HepG2 (cell line): ENCODE results near the gene TMEM151A. TPM values are rescaled to one million over a fixed set of nuclear protein-coding genes. Genes with fewer than 3 reads are reported as not detected.

Experiments used
- ARNT2 ChIP-seq: sonication (generic); formaldehyde crosslinking; IDR thresholded peaks from 2 replicates; pipeline ENCODE4 v1.8.0; 2022; ENCODE audit warnings: mild to moderate bottlenecking, low read depth, missing genetic modification reagents, moderate library complexity
- EZH2 ChIP-seq: conservative IDR thresholded peaks from 2 replicates; pipeline ENCODE4 v1.6.1; 2012; ENCODE audit warnings: mild to moderate bottlenecking, low read depth, low read length, moderate library complexity
- HIVEP1 ChIP-seq: sonication (generic); formaldehyde crosslinking; IDR thresholded peaks from 2 replicates; pipeline ENCODE4 v1.4.0; 2020; ENCODE audit warnings: mild to moderate bottlenecking, missing genetic modification reagents
- HMG20B ChIP-seq: conservative IDR thresholded peaks from 2 replicates; pipeline ENCODE4 v1.6.1; 2016; ENCODE audit warnings: missing genetic modification reagents, missing compliant biosample characterization
- HNF4A ChIP-seq: sonication (generic); formaldehyde crosslinking; IDR thresholded peaks from 2 replicates; pipeline ENCODE4 v1.4.0; 2020; ENCODE audit warnings: missing genetic modification reagents
- HOXA9 ChIP-seq: sonication (generic); formaldehyde crosslinking; IDR thresholded peaks from 2 replicates; pipeline ENCODE4 v1.8.1; 2022; ENCODE audit warnings: missing genetic modification reagents, mild to moderate bottlenecking, moderate library complexity, borderline replicate concordance
- KDM2A ChIP-seq: sonication (generic); formaldehyde crosslinking; IDR thresholded peaks from 2 replicates; pipeline ENCODE4 v1.4.0; 2020; ENCODE audit warnings: low read depth, missing genetic modification reagents, borderline replicate concordance
- MLLT10 ChIP-seq: sonication (generic); formaldehyde crosslinking; IDR thresholded peaks from 2 replicates; pipeline ENCODE4 v1.4.0; 2020; ENCODE audit warnings: missing genetic modification reagents
- NR2F1 ChIP-seq, 2 experiments: fragments of 450-650 bp in 1 of 2; formaldehyde crosslinking in 1 of 2; IDR thresholded peaks; 2 replicates each; pipeline versions ENCODE4 v1.5.0 to v1.6.1; 2016 to 2020; ENCODE audit warnings: mild to moderate bottlenecking in 1 of 2, missing compliant biosample characterization in 1 of 2, missing genetic modification reagents in 1 of 2, moderate library complexity in 1 of 2
- RBFOX2 ChIP-seq: fragments of 200-400 bp; formaldehyde crosslinking; IDR thresholded peaks from 2 replicates; pipeline ENCODE4 v1.6.1; 2017; ENCODE audit warnings: low read depth, mild to moderate bottlenecking, low read length
- SOX13 ChIP-seq, 3 experiments: fragments of 450-650 bp in 1 of 3; sonication (generic) in 1 of 3; formaldehyde crosslinking in 1 of 3; IDR thresholded peaks in 2 of 3; conservative IDR thresholded peaks in 1 of 3; 2 replicates each; pipeline versions ENCODE4 v1.5.0 to v1.6.1; 2016 to 2020; ENCODE audit warnings: antibody characterized with exemption in 1 of 3, mild to moderate bottlenecking in 1 of 3, missing compliant biosample characterization in 1 of 3, missing genetic modification reagents in 1 of 3, moderate library complexity in 1 of 3
- SP4 ChIP-seq: sonication (generic); formaldehyde crosslinking; IDR thresholded peaks from 2 replicates; pipeline ENCODE4 v1.8.1; 2023; ENCODE audit warnings: mild to moderate bottlenecking, missing genetic modification reagents
- TCF7 ChIP-seq: sonication (generic); IDR thresholded peaks from 2 replicates; pipeline ENCODE4 v1.6.1; 2016; ENCODE audit warnings: antibody characterized with exemption, low read depth
- ZNF296 ChIP-seq: sonication (generic); formaldehyde crosslinking; conservative IDR thresholded peaks from 2 replicates; pipeline ENCODE4 v1.5.0; 2020; ENCODE audit warnings: mild to moderate bottlenecking, missing genetic modification reagents
- ZNF383 ChIP-seq: sonication (generic); formaldehyde crosslinking; IDR thresholded peaks from 2 replicates; pipeline ENCODE4 v1.4.0; 2020; ENCODE audit warnings: missing genetic modification reagents, mild to moderate bottlenecking, borderline replicate concordance
- ZNF547 ChIP-seq: sonication (generic); formaldehyde crosslinking; IDR thresholded peaks from 2 replicates; pipeline ENCODE4 v1.5.1; 2020; ENCODE audit warnings: mild to moderate bottlenecking, missing genetic modification reagents
- ZNF567 ChIP-seq: sonication (generic); formaldehyde crosslinking; IDR thresholded peaks from 2 replicates; pipeline ENCODE4 v1.8.1; 2023; ENCODE audit warnings: mild to moderate bottlenecking, missing genetic modification reagents, borderline replicate concordance
- ZNF737 ChIP-seq: sonication (generic); formaldehyde crosslinking; IDR thresholded peaks from 2 replicates; pipeline ENCODE4 v1.5.0; 2020; ENCODE audit warnings: missing genetic modification reagents, mild to moderate bottlenecking, borderline replicate concordance
- polyA plus RNA-seq, 8 experiments: library from polyadenylated mRNA; depleted of rRNA in 3 of 8; stranded (reverse) in 7 of 8; unstranded in 1 of 8; fragments of >200 nt; fragmentation: Illumina TruSeq in 4 of 8; extraction: Trizol in 4 of 8; gene quantifications; 2 replicates each; pipeline versions ENCODE4 v1.2.1 to v1.2.3, GENCODE V29; 2011 to 2016; ENCODE audit warnings: low read depth in 4 of 8, missing spikeins in 1 of 8, mixed read lengths in 1 of 8; ENCODE audit not compliant: insufficient read depth in 1 of 8
- total RNA-seq, 5 experiments: library from RNA; depleted of rRNA; stranded (reverse); fragments of >200 nt; fragmentation: Illumina TruSeq; extraction: Trizol; gene quantifications; 2 replicates each; pipeline ENCODE4 v1.2.3, GENCODE V29; 2016; ENCODE audit warnings: low read depth in 1 of 5
- TF ChIP-seq, protein P1 (sequence below): sonication (generic); formaldehyde crosslinking; IDR thresholded peaks from 2 replicates; pipeline ENCODE4 v1.9.0; 2021; ENCODE audit warnings: missing genetic modification reagents, mild to moderate bottlenecking, borderline replicate concordance
- TF ChIP-seq, protein P2 (sequence below): sonication (generic); formaldehyde crosslinking; IDR thresholded peaks from 2 replicates; pipeline ENCODE4 v1.4.0; 2020; ENCODE audit warnings: missing genetic modification reagents
- TF ChIP-seq, protein P3 (sequence below): sonication (generic); formaldehyde crosslinking; IDR thresholded peaks from 2 replicates; pipeline ENCODE4 v1.4.0; 2020; ENCODE audit warnings: missing genetic modification reagents

TMEM151A gene
- total and polyA plus RNA-seq, 2 of the 13 experiments (the other 11 are each of a cell fraction or from before 2014, with no cell fraction given): 0.18 to 0.33 TPM

DNA sequence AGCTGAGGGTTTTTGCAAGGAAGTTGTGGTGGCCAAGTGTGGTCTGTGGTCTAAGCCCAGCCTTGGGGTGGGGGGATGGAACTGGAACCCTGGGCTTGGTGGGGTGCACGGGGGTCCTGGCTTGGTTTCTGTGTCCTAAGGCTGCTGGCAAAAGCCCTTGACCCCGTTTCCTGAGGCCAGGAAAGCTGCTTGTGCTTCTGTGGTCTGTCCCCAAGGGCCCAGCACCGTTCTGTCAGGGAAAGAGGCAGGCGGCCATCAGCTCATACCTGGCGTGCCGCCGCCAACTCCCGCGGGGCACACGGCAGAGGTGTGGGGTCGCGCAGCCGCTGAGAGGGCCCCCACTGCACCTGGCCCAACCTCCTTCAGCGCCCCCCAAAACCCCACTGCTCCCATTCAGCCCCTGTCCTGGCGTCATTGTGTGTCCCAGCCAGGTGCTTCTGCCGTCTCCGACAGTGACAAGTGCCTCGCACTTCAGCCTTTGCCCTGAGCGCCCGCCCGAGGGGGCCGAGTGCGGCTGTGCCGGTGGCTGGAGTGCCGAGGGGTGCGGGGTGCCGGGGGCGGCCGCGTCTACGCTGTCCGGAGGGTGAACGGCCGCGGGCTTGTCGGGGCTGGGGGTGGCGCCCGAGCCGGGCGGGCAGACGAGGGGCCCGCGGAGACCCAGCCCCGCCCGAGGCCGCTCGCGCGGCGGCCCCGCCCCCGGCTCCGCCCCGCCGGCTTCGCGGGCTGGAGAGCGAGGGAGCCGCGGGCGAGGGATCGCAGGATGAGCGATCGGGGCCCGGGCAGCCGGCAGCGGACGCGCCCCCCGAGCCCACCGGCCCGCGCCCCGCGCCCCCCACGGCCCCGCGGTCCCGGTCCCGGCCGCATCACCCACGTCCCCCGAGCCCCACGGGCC lies 14.0 kb upstream of the TMEM151A start, which contains the start of gene CNIH2 (continued):
- TF ChIP-seq SOX13 (IDR thresholded peaks at IDR 0.05) (no peak), SOX13 (CRISPR knock-in tag; conservative IDR thresholded peaks at IDR 0.05 in 1 of 2, IDR thresholded peaks at IDR 0.05 in 1 of 2) (no peak), EZH2 (no peak), NR2F1 (CRISPR knock-in tag; IDR thresholded peaks at IDR 0.05) (no peak), KDM2A (CRISPR knock-in tag) (peak; percentile 90), ARNT2 (peak; percentile 57; the same call in 1 of the 2 replicates), RBFOX2 (peak; percentile 55), TCF7 (no peak), ZNF547 (0 out of 2 replicates have a peak, but pooled peaks have one; percentile 46), ZNF567 (no peak), HIVEP1 (CRISPR knock-in tag) (peak; percentile 34; the same call in 1 of the 2 replicates), ZNF296 (CRISPR knock-in tag) (no peak), ZNF383 (CRISPR knock-in tag) (no peak), MLLT10 (CRISPR knock-in tag) (no peak), HMG20B (CRISPR knock-in tag) (no peak), HOXA9 (CRISPR knock-in tag) (no peak), ZNF737 (CRISPR knock-in tag) (no peak), HNF4A (CRISPR knock-in tag) (peak; percentile 39; the same call in 1 of the 2 replicates), SP4 (CRISPR knock-in tag) (0 out of 2 replicates have a peak, but pooled peaks have one; percentile 34)
- TF ChIP-seq, protein P1, sequence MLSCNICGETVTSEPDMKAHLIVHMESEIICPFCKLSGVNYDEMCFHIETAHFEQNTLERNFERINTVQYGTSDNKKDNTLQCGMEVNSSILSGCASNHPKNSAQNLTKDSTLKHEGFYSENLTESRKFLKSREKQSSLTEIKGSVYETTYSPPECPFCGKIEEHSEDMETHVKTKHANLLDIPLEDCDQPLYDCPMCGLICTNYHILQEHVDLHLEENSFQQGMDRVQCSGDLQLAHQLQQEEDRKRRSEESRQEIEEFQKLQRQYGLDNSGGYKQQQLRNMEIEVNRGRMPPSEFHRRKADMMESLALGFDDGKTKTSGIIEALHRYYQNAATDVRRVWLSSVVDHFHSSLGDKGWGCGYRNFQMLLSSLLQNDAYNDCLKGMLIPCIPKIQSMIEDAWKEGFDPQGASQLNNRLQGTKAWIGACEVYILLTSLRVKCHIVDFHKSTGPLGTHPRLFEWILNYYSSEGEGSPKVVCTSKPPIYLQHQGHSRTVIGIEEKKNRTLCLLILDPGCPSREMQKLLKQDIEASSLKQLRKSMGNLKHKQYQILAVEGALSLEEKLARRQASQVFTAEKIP (CRISPR knock-in tag): no peak
- TF ChIP-seq, protein P2, sequence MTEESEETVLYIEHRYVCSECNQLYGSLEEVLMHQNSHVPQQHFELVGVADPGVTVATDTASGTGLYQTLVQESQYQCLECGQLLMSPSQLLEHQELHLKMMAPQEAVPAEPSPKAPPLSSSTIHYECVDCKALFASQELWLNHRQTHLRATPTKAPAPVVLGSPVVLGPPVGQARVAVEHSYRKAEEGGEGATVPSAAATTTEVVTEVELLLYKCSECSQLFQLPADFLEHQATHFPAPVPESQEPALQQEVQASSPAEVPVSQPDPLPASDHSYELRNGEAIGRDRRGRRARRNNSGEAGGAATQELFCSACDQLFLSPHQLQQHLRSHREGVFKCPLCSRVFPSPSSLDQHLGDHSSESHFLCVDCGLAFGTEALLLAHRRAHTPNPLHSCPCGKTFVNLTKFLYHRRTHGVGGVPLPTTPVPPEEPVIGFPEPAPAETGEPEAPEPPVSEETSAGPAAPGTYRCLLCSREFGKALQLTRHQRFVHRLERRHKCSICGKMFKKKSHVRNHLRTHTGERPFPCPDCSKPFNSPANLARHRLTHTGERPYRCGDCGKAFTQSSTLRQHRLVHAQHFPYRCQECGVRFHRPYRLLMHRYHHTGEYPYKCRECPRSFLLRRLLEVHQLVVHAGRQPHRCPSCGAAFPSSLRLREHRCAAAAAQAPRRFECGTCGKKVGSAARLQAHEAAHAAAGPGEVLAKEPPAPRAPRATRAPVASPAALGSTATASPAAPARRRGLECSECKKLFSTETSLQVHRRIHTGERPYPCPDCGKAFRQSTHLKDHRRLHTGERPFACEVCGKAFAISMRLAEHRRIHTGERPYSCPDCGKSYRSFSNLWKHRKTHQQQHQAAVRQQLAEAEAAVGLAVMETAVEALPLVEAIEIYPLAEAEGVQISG (CRISPR knock-in tag): no peak
- TF ChIP-seq, protein P3, sequence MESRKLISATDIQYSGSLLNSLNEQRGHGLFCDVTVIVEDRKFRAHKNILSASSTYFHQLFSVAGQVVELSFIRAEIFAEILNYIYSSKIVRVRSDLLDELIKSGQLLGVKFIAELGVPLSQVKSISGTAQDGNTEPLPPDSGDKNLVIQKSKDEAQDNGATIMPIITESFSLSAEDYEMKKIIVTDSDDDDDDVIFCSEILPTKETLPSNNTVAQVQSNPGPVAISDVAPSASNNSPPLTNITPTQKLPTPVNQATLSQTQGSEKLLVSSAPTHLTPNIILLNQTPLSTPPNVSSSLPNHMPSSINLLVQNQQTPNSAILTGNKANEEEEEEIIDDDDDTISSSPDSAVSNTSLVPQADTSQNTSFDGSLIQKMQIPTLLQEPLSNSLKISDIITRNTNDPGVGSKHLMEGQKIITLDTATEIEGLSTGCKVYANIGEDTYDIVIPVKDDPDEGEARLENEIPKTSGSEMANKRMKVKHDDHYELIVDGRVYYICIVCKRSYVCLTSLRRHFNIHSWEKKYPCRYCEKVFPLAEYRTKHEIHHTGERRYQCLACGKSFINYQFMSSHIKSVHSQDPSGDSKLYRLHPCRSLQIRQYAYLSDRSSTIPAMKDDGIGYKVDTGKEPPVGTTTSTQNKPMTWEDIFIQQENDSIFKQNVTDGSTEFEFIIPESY (CRISPR knock-in tag): peak; percentile 60
